ENCODE measurements around the gene ZNF581.

ZNF581 gene

DNA sequence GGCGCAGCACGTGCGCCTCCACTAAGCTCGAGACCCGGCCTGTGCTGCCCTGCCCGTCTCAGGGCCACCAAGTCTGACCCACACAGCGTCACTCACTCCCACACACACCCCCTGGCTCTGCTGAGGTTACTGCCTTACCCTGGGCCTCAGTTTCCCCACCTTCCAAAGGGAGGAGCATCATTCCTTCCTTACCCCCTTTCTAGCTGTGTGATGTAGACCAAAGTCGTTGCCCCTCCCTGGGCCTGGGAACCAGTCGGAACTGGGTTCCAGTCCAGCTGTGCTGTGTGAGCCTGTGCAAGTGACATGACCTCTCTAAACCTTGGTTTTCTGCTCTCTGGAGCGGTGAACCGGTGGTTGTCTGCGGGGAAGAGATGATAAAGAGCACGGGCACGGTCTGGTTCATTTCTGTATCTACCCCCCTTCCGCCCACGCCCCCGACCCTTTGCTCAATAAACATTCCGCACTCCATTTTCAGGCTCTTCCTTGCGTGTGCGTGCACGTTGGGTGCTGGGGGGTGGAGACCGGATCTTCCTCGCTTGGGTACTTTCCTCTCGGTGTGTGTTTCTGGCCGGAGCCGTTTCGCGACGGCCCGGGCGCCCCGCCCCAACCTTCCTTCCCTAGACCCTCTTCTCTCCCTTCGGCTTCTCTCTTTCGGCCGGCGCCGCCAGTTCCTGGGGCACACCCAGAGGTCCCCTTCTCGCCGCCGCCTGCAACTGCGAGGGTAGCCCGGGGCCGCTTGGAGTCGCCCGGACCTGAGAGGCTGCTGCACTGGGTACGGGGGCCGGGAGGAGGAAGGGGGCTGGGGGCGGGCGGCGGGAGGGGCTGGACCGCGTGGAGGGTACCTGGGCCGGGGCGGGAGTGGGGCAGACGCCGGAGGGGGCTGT is at the start of gene ZNF581:
Gene ZNF581 (plus strand): TSS at position 647 of the 884 bp plus-strand sequence. CDS start 923 bp downstream, outside the sequence.
- peak; percentile 71 to 78 for DNase-seq

DNA sequence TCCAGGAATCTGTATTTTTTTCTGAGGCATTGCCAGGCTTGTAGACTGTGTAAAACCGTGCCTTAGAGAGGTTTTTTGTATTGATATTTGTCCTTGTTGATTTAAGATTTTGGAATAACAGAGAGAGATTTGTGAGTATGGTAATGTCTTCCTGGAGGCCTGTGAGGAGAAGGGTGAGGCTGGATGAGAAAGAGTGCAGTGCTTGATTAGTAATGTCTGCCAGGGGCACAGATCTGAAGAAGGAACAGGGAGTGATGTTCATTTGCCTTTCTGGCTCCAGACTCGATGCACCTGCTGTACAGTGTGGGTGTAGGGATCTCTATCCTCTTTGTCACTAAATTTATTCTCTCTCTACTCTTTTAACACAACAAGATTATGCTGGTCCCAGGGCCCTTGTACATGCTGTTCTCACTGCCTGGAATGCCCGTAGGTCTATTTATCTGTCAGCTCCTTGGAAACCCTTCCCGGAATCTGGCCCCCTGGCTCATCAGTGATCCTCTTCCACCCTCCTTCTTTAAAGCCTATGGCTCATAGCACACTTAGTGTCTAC is 48.4 kb upstream of the ZNF581 start:
- no peak for DNase-seq

- DNase-seq, result no peak
These were observed 47.1 kb upstream of the ZNF581 start for GRCh38 chr19:55596304-55596703.

DNA sequence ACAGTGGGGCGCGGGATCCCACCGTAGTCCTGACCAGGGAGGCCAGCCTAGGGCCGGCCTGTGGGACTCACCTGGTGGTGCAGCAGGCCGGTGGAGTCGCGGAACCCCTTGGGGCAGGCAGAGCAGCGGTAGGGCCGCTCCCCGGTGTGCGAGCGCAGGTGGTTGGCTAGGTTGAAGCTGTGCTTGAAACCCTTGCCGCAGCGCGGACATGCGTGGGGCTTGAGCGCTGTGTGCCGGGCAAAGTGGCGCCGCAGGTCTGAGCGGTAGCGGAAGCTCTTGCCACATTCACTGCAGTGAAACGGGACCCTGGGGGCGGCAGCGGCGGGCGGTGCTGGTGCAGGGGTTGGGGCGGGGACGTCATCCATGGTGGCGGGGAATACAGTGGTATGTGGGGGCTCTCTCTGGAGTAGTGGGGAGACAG is 45.9 kb upstream of the ZNF581 start:
- no peak for DNase-seq

- no peak for DNase-seq
These were observed 45.4 kb upstream of the ZNF581 start for GRCh38 chr19:55598034-55598433.

- peak; percentile 94 to 96 for DNase-seq
These were observed 44.6 kb upstream of the ZNF581 start for GRCh38 chr19:55598719-55599467.

DNA sequence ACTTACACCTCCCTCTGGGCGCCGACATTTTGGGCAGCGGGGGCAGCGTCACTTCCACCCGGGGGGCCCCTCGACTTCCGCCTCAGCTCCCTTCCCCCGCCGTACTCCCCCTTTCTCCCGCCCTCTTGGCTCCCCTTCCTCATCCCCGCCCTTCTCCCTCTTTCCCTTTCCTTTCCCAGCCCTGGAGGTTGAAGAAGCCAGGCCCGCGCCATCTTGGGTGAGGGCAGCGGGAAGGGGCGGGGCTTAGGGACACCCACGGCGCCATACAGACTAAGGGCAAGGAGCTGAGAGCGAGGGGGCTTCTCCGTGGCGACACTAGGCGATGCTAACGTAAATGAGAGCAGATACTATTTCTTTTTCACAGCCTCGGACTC is 44.0 kb upstream of the ZNF581 start, which contains the start of gene FIZ1:
Gene FIZ1 (minus strand): TSS at position 50 of the 374 bp plus-strand sequence. CDS start 1,652 bp downstream, outside the sequence.
- DNase-seq, result peak; percentile 99

DNA sequence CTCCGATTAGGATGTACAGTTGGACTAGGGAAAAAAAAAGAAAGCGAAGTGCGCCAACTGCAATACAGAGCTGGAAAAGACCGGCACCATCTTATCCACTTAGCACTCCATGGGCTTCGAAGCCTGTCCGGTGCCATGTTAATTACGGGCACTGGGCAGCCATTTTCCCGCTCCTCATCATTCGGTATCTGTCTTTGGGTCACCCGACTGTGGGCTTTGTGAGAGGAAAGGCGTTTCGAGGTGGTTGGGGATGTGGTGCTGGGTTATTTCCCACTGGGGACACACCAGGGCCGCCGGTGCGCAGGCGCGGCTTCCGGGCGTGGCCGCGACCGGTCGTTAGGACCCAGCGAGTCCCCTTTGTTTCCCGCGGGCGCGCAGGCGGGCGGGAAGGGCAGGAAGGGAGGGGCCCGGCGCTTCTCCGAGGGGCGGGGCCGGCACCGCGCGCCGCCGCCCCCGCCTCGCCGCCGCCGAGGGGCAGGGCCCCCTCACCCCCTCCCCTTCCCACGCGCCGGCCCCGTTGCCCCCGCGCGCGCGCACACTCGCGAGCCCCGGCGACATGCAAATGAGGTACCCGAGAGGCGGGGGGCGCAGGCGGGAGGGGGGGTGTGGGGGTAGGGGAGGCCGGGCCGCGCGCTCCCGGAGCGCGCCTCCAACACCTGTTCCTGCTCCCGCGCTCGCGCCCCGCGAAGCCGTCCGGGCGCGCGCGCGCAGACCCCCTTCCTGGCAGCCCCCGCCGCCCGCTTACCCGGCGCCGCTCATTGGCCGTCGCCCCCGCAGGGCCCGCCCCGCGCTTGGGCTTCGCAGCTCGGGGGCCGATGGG is 43.4 kb upstream of the ZNF581 start, which contains the start of gene ZNF524:
Gene ZNF524 (plus strand): TSS at position 447 of the 820 bp plus-strand sequence. CDS start 1,825 bp downstream, outside the sequence.
- DNase-seq, result peak; percentile 98 to 99

- no peak for DNase-seq
These were observed 42.8 kb upstream of the ZNF581 start for GRCh38 chr19:55600662-55601028.

DNA sequence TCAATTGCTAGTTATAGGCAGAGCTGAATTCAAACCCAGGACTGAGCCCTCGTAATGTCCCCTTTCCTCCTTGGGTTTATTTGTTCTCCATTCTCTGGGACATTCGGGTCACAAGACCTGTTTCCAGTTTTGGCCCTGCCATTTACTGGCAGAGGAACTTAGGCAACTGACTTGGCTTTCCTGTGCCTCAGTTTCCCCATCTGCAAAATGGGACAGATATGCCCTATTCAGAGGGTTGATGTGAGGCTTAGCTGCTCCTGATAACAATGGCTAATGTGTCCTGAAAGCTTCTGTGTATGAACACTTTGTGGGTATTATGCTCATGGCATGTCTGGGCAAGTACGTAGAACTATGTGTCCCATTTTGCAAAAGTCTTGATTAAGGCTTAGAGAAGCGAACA is 42.4 kb upstream of the ZNF581 start:
- DNase-seq, result peak in 1 of 2 experiments; percentile 17

- DNase-seq, result no peak
These were observed 41.1 kb upstream of the ZNF581 start for GRCh38 chr19:55602104-55603001.

DNA sequence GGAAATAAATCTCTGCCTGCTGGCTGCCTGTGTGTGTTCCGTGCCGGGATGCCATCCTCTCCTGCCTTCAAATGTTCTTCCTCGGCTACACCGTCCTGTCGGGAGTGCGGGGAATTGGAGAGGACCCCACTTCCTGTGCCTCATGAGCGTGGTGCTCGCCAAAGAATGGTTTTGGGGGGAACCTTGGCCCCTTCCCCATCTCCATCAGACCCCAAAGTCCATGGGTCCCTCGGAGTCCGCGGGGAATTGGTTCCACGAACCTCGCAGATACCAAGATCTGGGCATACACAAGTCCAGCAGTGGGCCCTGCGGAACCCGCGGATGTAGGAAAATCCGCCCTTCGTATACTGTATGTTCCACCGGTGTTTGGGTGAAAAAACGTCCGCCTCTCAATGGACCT is 40.3 kb upstream of the ZNF581 start:
- DNase-seq, result no peak

GRCh38 chr19:55603581-55604292 is 39.7 kb upstream of the ZNF581 start:
- DNase-seq, result no peak

DNA sequence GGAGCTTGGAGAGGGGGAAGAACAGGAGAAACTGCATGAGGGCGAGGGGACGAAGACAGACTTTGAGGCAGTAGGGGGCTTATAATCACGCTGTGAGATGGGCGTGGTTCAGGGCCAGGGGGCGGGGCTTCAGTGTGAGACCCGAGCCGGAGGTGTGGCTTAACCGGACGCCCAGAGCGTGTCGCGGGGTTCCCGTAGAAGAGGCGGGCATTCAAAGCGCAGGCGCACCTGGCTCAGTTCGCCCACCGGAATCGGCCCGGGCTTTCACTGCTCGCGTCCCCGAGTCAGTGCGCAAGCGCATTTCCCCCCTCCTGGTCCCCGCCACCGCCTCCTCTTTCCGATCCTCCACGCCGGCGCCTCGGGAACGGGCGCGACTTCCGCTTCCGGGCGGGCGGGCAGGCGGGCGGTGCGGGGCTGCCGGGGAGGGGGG is 38.2 kb upstream of the ZNF581 start:
- peak; percentile 97 to 99 for DNase-seq

DNA sequence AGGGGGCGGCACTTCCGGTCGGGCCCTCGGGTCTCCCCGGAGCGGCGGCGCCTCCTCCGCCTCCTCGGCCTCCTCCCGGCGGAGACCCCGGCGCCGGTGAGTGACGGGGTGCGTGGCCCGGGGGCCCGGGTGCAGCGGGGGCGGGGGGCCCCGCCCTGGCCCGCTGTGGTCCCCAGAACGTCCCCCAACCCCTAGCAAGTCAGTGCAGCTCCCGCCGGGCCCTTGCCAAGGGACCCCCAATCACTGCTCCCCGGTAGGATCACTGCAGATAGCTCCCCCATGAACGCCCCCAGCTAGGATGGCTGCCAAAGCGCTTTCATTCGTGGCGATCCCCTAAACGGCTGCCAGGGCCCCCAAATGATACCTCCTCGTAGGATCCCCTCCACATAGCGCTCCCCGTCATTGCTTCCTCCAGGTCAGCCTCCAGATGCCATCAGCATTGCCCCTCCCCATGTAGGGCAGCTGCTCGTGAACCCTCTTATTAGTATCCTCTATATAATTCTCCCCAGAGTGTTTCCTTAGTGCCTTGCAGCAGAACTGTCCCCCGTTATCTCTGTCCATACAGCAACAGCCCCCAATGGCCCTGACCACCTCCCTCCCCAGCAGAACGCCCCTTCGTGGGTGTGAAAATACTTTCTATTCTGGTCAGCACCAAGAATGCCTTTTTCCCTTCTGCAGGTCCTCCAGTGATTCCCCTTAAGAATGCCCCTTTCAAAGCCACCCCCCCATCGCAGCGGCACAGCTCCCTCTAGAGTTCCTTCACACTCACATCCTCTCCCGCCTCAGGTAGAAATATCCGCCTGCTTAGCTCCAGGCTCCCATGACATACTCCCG is 37.6 kb upstream of the ZNF581 start, which contains the start of gene ZNF865:
Gene ZNF865 (plus strand): TSS at position 11 of the 834 bp plus-strand sequence. CDS start 7,972 bp downstream, outside the sequence.
- peak; percentile 55 to 69 for DNase-seq

GRCh38 chr19:55606471-55606787 is 37.0 kb upstream of the ZNF581 start:
- DNase-seq, result no peak

DNA sequence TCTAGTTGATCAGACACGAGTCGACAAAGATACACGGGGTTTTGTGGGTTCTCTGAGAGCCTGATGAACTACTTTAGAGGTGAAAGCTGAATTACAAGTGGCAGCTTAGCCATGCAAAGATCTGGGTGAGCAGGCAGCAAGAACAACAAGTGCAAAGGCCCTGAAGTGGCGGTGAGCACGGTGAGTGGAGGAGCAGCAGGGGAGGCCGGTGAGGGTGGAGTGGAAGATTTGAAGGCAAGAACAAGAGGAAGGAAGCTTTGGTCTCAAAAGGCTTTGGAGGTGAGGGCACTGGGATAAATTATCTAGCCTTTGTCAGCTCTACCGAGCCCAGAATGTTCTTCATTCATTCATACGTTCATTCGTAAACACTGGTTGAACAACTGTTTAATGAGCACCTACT is 36.6 kb upstream of the ZNF581 start:
- no peak for DNase-seq

- no peak for DNase-seq
These were observed 34.1 kb upstream of the ZNF581 start for GRCh38 chr19:55609326-55609725.

GRCh38 chr19:55611300-55611982 is 32.0 kb upstream of the ZNF581 start:
- no peak for DNase-seq
